ENCODE results near the gene CBLN3.

CBLN3 gene

GRCh38 chr14:24426912-24427536 is 2.4 kb downstream of the CBLN3 start:
- DNase-seq (ENCODE audit: extremely low read depth in 1 of 2, low read depth in 1 of 2): no peak

DNA sequence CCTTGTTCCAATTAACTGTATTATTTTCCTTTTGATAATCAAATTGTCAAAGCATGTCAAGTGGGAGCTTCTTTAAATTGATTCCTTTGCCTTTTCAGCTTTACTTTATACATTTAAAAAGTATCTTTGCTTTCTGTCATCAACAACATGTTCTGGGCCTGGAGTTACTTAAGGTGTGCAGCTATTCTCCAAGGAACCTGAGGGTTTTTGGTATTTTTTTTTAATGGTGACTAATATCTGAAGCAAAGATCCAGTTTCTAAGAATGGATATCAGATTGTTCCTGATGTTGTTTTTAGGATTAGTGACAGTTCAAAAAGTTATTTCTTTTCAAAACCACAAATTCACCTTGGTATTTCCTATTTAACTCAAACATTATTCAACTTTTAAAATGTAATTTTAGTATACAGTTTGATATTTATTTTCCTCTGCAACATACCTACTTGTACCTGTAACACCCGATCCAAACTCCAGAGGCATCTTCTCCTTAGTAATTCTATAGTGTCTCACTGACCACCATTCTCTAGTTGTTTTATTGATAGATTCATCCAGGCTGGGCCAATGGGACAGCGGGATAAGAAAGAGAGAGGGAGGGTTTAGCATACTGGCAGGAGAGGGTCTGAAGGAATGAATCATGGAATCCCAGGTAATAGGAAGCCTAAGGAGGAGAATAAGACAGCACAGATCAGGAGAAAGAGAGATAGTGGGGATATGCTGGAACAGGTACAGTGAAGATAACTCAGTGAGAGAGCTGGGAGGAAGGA is 3.1 kb downstream of the CBLN3 start:
- DNase-seq (ENCODE audit: extremely low read depth in 1 of 2, low read depth in 1 of 2): no peak

DNA sequence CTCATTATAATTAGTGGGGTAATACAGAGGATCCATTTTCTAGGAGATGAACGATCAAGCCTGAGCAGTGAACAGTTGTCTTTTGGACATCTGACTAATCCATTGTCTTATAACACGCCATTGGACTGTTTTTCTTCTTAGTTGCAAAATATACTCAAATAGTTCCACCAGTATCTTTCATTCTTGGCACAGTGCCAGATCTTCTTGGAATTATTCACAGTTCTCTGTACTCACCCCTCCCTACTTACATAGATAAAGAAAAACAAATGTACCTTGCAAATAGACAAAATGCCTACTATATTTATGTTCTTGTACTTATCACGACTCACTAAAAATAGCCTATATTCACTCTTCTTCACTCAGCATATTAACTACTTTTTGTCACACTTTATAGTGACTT is 3.8 kb downstream of the CBLN3 start:
- no peak for DNase-seq (ENCODE audit: extremely low read depth in 1 of 2, low read depth in 1 of 2)

- DNase-seq (ENCODE audit: extremely low read depth in 1 of 2, low read depth in 1 of 2): no peak
These were observed 6.5 kb downstream of the CBLN3 start for GRCh38 chr14:24422694-24423601.

GRCh38 chr14:24422261-24422660 is 7.2 kb downstream of the CBLN3 start:
- DNase-seq (ENCODE audit: extremely low read depth in 1 of 2, low read depth in 1 of 2): no peak

DNA sequence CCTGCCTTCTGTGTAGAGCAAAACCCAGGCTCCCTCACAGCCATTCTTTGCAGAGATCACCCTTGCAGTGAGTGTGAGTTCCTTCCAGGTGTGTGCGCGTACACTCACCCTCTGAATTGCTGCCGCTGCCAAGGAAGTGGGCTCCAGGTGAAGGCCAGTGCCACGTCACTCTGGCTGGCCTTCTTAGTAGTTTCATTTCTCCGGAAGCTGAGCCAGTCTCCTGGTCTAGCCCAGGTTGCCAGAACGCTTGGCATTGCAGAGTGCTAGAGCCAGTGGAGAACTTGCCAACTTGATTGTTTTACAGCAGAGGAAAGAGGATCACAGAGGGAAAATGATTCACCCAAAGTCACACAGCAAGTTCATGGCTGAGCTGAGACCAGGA is 11.0 kb downstream of the CBLN3 start:
- DNase-seq (ENCODE audit: extremely low read depth in 1 of 2, low read depth in 1 of 2): no peak

- no peak for DNase-seq (ENCODE audit: extremely low read depth in 1 of 2, low read depth in 1 of 2)
These were observed 11.5 kb downstream of the CBLN3 start for GRCh38 chr14:24417832-24418491.

DNA sequence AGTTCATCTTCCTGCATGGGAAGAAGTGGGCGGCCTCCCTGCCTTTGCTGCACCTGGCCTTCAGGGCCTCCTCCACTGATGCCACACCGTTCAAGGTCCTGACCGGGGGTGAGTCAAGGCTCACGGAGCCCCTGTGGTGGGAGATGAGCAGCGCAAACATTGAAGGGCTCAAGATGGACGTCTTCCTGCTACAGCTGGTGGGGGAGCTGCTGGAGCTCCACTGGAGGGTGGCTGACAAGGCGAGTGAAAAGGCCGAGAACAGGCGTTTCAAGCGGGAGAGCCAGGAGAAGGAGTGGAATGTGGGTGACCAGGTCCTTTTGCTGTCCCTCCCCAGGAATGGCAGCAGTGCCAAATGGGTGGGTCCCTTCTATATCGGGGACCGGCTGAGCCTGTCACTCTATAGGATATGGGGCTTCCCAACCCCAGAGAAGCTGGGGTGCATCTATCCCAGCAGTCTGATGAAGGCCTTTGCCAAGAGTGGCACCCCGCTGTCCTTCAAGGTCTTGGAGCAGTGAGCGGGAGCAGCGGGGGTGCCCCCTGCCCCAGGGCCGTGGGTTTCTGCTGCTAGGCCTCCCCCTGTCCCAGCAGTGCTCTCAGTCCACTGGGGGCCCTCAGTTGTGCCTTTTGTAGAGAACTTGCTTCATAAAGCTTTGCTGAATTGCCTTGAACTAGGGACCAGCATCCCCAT is 12.4 kb downstream of the CBLN3 start:
- no peak for DNase-seq (ENCODE audit: extremely low read depth in 1 of 2, low read depth in 1 of 2)

- no peak for DNase-seq (ENCODE audit: extremely low read depth in 1 of 2, low read depth in 1 of 2)
These were observed 13.1 kb downstream of the CBLN3 start for GRCh38 chr14:24416254-24416931.

DNA sequence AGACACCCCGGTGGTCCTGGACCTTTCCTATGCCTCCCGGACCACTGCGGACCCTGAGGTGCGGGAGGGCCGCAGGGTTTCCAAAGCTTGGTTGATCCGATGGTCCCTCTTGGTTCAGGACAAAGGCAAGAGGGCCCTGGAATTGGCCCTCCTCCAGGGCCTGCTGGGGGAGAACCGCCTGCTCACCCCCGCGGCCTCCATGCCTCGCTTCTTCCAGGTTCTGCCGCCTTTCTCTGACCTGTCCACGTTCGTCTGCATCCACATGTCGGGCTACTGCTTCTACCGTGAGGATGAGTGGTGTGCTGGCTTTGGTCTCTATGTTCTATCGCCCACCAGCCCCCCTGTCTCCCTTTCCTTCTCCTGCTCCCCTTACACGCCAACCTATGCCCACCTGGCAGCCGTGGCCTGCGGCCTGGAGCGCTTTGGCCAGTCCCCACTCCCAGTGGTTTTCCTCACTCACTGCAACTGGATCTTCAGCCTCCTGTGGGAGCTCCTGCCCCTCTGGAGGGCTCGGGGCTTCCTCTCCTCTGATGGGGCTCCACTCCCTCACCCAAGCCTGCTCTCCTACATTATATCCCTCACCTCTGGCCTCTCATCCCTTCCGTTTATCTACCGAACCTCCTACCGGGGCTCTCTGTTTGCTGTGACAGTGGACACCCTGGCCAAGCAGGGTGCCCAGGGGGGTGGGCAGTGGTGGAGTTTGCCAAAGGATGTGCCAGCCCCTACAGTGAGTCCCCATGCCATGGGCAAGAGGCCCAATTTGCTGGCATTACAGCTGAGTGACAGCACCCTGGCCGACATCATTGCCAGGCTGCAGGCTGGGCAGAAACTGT is 13.8 kb downstream of the CBLN3 start:
- no peak for DNase-seq (ENCODE audit: extremely low read depth in 1 of 2, low read depth in 1 of 2)

DNA sequence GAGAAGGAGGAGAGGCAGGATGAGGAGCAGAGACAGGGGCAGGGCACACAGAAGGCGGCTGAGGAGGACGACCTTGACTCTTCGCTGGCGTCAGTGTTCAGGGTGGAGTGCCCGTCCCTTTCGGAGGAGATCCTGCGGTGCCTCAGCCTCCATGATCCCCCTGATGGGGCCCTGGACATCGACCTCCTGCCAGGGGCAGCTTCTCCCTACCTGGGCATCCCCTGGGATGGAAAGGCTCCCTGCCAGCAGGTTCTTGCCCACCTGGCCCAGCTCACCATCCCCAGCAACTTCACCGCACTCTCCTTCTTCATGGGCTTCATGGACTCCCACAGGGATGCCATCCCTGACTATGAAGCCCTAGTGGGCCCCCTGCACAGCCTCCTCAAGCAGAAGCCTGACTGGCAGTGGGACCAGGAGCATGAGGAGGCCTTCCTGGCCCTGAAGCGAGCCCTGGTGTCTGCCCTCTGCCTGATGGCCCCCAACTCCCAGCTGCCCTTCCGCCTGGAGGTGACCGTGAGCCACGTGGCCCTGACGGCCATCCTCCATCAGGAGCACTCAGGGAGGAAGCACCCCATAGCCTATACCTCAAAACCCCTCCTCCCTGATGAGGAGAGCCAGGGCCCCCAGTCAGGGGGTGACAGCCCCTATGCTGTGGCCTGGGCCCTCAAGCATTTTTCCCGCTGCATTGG is 14.6 kb downstream of the CBLN3 start:
- no peak for DNase-seq (ENCODE audit: extremely low read depth in 1 of 2, low read depth in 1 of 2)

DNA sequence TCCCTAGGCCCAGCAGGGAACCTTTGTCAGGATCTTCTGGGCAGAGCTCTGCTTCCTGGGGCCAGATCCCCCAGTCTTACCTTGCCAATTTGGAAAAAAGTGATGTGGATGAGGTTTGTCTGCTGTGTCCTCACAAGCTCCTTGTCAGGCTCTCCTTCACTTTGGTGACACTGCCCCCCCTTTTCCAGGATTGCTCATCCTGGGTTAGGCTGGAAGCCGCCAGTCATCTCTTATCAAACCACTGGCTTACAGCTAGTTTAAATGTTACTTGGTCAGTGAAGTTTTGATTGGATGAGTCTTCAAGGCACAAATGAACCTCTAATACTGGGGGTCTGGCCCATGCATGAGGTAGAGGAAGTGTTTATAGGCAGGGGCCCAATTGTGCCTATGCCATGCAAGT is 15.4 kb downstream of the CBLN3 start:
- no peak for DNase-seq (ENCODE audit: extremely low read depth in 1 of 2, low read depth in 1 of 2)

DNA sequence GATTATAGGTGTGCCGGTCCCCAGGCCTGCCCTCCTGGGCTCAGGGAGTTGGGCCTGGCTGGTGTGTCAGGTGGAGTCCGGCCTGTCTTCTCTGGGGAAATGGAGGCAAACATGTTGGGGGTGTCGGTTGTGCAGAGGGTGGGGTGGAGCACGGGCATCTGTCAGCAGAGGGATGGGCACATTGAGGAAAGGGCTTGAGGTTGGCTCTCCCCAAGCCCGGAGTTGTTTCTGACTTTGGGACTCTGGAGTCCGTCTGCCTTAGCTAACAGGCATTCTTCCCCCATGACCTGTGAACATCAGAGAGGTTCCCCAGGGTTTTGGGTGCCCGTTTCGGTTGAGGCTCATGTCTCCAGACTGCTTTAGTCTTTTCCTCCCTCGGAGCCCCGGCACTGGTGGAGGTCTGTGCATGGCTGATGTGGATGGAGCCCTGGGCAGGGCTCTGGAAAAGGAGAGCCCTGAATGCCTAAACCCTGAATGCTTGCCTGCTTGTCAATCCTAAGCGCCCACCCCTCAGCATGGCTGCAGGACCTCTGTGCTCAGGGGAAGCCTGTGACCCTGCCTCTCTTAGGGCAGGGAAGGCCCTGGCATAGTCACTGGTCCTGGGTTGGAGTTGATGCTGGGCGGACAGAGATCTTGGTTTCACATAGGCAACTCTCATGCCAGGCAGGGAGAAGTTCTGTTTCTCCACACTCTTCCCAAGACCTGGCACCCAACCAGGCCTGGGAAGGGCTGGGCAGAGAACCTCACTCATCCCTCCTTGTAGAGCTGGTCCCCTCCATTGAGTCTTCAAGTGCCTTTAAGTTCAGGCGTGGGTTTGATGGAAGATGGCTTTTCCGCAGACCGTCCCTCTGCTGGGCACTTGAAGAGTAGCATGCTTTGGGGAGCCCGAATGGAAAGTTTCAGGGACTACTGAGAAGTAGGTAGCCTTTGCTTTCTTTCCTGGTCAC is 17.8 kb downstream of the CBLN3 start:
- no peak for DNase-seq (ENCODE audit: extremely low read depth in 1 of 2, low read depth in 1 of 2)

- no peak for DNase-seq (ENCODE audit: extremely low read depth in 1 of 2, low read depth in 1 of 2)
These were observed 19.5 kb downstream of the CBLN3 start for GRCh38 chr14:24409956-24410355.

DNA sequence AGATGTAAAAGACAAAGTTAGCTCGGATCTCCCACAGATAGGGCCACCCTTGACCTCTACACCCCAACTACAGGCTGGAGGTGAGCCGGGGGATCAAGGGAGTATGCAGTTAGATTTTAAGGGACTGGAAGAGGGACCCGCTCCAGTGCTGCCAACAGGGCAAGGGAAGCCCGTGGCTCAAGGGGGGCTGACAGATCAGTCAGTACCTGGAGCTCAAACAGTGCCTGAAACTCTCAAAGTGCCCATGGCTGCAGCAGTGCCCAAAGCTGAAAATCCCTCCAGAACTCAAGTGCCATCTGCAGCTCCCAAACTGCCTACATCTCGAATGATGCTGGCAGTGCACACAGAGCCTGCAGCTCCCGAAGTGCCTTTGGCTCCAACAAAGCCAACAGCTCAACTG is 20.3 kb downstream of the CBLN3 start:
- DNase-seq (ENCODE audit: extremely low read depth in 1 of 2, low read depth in 1 of 2): no peak

GRCh38 chr14:24408764-24409163 is 20.7 kb downstream of the CBLN3 start:
- no peak for DNase-seq (ENCODE audit: extremely low read depth in 1 of 2, low read depth in 1 of 2)

DNA sequence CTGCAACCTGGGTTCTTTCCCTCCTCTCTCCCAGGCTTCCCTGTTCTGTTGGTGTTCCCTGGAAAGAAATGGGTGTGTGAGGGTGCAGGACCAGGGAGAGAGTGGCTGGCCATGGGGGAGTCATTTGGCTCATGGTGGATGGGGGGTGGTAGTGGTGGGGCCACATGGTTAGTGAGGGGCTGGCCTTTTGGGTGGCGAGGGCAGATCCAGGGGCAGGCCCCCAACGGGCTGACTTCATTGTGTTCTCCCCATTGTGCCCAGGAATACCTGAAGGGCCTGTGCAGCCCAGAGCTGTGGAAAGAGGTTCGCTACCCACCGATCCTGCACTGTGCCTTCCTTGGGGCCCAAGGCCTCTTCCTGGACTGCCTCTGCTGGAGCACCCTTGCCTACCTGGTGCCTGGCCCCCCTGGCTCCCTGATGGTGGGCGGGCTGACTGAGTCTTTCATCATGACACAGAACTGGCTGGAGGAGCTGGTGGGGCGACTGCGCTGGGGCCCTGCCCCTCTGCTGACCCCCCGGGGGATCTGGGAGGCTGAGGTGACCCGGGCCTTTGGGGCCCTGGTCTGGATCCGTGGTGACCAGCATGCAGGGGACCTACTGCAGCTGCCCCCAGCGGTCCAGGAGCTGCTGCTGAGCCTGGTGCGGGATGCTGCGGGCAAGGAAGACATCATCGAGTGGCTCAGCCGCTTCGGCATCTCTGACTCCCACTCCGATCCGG is 21.7 kb downstream of the CBLN3 start:
- DNase-seq (ENCODE audit: extremely low read depth in 1 of 2, low read depth in 1 of 2): no peak
